ENCODE results near the gene ATG4C.
"Not testable (repeated sequence)": the region's sequence is repeated elsewhere in the genome, so short reads cannot be mapped to it uniquely, and the experiment has no call there.

DNA sequence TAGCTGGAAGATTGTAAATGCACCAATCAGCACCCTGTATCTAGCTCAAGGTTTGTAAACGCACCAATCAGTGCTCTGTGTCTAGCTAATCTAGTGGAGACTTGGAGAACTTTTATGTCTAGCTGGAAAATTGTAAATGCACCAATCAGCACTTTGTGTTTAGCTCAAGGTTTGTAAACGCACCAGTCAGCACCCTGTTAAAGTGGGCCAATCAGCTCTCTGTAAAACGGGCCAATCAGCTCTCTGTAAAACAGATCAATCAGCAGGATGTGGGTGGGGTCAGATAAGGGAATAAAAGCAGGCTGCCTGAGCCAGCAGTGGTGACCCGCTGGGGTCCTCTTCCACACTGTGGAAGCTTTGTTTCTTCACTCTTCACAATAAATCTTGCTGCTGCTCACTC lies 21.9 kb upstream of the ATG4C start:
- not testable (repeated sequence) for TF ChIP-seq CTCF (IDR thresholded peaks at IDR 0.05; ENCODE audit: poor library complexity); EZH2 (IDR thresholded peaks at IDR 0.05; ENCODE audit: borderline replicate concordance)
